HFF-Myc (cell line): ENCODE results near the gene WNT6.
A peak's percentile ranks its signal among the peaks of the same experiment; 100 is the strongest.

Experiments
- DNase-seq: peaks from one replicate; pipeline ENCODE4 v3.0.0-alpha.2; 2011; ENCODE audit warnings: low read depth; ENCODE audit errors: extremely low read depth
- H3K4me3 ChIP-seq: replicated peaks from 2 replicates; pipeline ENCODE4 v1.5.1; 2011; ENCODE audit warnings: low read depth, mild to moderate bottlenecking, control low read depth, low read length
- TF ChIP-seq, protein P1 (sequence below): IDR thresholded peaks from 2 replicates; pipeline ENCODE4 v1.5.1; 2012; ENCODE audit warnings: mild to moderate bottlenecking, low read depth, low read length, control low read depth; ENCODE audit errors: missing control alignments

WNT6 gene

GRCh38 chr2:218890369-218890768 is 30.8 kb downstream of the WNT6 start:
- DNase-seq = no peak
- H3K4me3 ChIP-seq = no peak overlapping the region
- TF ChIP-seq, protein P1, sequence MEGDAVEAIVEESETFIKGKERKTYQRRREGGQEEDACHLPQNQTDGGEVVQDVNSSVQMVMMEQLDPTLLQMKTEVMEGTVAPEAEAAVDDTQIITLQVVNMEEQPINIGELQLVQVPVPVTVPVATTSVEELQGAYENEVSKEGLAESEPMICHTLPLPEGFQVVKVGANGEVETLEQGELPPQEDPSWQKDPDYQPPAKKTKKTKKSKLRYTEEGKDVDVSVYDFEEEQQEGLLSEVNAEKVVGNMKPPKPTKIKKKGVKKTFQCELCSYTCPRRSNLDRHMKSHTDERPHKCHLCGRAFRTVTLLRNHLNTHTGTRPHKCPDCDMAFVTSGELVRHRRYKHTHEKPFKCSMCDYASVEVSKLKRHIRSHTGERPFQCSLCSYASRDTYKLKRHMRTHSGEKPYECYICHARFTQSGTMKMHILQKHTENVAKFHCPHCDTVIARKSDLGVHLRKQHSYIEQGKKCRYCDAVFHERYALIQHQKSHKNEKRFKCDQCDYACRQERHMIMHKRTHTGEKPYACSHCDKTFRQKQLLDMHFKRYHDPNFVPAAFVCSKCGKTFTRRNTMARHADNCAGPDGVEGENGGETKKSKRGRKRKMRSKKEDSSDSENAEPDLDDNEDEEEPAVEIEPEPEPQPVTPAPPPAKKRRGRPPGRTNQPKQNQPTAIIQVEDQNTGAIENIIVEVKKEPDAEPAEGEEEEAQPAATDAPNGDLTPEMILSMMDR = no peak

DNA sequence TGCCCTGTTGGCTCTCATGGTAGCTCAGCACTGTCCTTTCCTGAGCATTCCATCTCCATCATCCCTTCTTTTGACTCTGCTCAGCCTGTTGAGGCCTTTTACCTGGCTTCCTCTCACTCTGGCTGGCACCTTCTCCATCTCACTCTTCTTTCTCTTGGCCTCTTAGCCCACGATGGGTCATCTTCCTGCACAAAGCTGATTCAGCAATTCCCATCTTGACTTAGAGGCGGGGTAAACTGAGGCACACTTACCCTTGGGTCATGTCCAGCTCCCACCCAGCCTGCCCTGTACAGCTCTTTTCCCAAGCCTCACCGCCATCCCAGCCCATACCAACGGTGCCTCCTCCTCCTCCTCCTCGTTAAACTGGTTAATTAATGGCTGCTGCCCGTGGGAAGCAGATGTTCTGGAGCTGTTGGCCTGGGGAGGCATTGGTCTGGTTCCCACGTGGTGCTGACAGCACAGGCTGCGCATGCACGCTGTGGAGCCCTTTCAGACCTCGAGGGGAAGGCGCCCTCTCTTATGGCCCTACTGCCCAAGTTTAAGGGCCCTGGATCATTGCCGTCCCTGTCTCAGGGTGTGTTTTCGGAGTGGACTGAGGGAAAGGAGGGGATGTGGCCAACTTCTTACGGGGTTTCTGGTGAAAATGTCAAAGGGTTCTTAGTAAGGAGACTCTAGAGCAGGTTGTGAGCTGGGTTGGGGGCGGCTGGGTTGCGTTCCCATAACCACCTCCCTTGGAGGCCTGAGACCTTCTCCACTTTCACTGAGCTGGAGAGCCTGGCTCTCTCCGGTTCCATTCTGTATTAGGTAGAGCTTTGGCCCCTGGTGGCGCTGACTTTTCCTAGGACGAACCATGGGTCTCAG is 31.9 kb downstream of the WNT6 start:
- TF ChIP-seq, protein P1 = no peak
- no peak for DNase-seq
- no peak overlapping the region for H3K4me3 ChIP-seq

DNA sequence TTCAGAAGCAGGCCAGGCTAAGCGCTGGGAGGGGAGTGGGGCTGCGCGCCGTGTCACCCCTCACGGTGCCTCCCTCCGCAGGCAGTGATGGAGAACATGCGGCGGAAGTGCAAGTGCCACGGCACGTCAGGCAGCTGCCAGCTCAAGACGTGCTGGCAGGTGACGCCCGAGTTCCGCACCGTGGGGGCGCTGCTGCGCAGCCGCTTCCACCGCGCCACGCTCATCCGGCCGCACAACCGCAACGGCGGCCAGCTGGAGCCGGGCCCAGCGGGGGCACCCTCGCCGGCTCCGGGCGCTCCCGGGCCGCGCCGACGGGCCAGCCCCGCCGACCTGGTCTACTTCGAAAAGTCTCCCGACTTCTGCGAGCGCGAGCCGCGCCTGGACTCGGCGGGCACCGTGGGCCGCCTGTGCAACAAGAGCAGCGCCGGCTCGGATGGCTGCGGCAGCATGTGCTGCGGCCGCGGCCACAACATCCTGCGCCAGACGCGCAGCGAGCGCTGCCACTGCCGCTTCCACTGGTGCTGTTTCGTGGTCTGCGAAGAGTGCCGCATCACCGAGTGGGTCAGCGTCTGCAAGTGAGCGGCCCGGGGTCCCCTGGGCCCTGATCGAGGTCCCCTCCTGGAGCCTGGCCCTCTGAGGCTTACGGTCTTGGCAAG is 33.2 kb downstream of the WNT6 start:
- TF ChIP-seq, protein P1 = peak; percentile 38
- no peak for DNase-seq
- H3K4me3 ChIP-seq = peak overlapping the region; percentile 15

DNA sequence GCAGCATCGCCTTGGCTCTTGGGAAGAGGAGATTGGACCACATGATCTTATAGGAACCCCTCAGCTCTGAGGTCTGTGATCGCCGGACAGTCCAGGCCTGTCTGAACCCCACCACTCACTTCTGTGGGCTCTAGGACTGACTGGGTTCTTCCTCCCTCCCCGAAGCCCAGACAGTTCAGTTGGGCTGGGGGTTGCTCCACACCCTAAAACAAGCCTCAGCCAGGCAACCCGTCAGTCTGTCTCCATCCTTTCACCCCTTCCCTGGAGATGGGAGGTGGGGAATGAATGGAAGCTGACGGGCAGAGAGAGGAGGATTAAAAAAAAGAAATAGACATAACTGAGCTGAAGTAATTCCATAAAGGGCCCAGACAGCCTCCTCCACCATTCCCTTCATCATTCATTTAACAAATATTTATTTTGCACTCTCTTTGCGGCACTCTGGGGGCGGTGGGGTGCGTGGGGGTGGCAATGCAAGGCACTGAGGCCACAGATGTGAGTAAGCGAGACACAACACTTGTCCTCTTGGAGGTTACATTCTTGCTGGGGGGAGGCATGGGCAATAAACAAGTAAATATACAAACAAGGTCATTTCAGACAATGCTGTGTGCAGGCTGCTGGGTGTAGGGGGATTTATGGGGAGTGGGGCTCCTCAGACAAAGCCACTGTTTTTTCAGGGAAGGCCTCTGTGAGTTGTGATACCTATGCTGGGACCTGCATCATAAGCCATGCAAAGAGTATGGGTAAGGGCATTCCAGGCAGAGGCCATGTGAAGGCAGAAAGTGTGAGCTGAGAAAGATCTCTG is 33.9 kb downstream of the WNT6 start:
- TF ChIP-seq, protein P1 = no peak
- peak overlapping the region; percentile 15 for H3K4me3 ChIP-seq
- no peak for DNase-seq

DNA sequence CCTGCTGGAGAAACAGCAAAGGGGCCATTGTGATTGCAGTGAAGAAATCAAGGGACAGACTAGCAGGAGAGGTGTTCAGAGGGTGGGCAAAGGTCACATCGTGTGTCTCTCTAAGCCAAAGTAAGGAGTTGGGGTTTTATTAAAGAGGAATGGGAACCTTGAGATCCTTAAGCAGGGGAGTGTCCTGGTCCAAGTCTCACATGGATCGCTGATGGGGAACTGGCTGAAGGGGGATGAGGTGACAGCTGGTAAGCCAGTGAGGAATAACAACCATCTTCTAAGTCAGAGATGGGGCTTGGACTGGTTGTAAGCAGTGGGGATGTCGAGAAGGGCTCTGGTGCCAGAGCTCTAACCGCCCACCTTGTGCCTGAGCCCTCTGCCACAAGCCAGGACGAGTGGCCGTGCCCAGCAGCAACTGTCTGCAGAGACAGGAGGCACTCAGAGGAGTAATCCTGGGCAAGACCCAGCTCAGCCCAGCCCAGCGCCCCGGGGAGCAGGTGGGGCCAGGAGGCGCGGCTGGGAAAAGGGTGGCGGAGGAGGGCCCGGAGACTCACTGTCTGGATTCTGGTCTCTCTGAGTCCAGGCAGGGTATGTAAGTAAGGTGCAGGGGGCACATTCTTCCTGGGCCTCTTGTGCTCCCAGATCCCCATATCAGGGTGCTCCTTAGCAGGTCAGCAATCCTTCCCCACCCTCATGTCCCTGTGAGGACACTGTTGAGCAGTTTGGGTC is 34.7 kb downstream of the WNT6 start:
- DNase-seq = no peak
- TF ChIP-seq, protein P1 = no peak
- no peak overlapping the region for H3K4me3 ChIP-seq

- no peak for DNase-seq
- TF ChIP-seq, protein P1 = no peak
- no peak overlapping the region for H3K4me3 ChIP-seq
Measured at GRCh38 chr2:218894880-218895157, 35.2 kb downstream of the WNT6 start.
